GM18505 (cell line): ENCODE measurements around the gene SLC35F4.
"Not testable (repeated sequence)": the region's sequence is repeated elsewhere in the genome, so short reads cannot be mapped to it uniquely, and the experiment has no call there.

Source experiments
- ATAC-seq: cut with Tn5 transposase; IDR thresholded peaks from one replicate; pipeline ENCODE4 v1.9.1; 2021; ENCODE audit not compliant: unreplicated experiment
- POLR2A ChIP-seq: IDR thresholded peaks from 4 replicates; pipeline ENCODE4 v1.6.1; 2011; ENCODE audit warnings: borderline replicate concordance; ENCODE audit not compliant: insufficient read depth, insufficient read length; ENCODE audit errors: extremely low read depth

Gene SLC35F4

GRCh38 chr14:57811998-57812546, 53.8 kb downstream of the SLC35F4 start:
- TF ChIP-seq POLR2A: no peak
- no peak for ATAC-seq

GRCh38 chr14:57809808-57810207, 56.1 kb downstream of the SLC35F4 start:
- ATAC-seq: no peak

DNA sequence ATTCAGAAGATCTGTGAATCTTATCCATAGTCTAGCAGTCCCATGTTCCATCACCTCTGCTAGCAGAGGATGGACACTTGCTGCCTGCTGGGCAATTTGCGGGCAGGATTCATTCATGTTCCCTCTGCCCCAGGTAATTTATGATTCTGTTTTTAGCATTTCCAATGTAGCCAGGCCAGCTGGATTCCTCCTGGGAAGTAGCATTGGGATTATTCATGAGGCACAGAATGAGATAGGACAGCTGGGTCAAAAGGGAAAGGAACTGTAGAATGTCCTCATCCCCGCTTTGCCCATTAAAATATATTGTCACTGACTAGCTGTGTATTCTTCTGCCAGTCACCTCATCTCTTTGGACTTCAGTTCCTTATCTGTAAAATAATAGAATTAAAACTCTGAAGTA, 68.7 kb downstream of the SLC35F4 start:
- no peak for TF ChIP-seq POLR2A
- ATAC-seq: no peak

More at GRCh38 chr14:57809808-57810207, 56.1 kb downstream of the SLC35F4 start:
- TF ChIP-seq POLR2A: no peak

GRCh38 chr14:57796556-57796955, 69.3 kb downstream of the SLC35F4 start:
- TF ChIP-seq POLR2A: no peak
- ATAC-seq: no peak

GRCh38 chr14:57785058-57785457, 80.8 kb downstream of the SLC35F4 start:
- ATAC-seq: no peak
- TF ChIP-seq POLR2A: no peak

- no peak for ATAC-seq
- TF ChIP-seq POLR2A: no peak
Observed at GRCh38 chr14:57771801-57772200, 94.1 kb downstream of the SLC35F4 start.

DNA sequence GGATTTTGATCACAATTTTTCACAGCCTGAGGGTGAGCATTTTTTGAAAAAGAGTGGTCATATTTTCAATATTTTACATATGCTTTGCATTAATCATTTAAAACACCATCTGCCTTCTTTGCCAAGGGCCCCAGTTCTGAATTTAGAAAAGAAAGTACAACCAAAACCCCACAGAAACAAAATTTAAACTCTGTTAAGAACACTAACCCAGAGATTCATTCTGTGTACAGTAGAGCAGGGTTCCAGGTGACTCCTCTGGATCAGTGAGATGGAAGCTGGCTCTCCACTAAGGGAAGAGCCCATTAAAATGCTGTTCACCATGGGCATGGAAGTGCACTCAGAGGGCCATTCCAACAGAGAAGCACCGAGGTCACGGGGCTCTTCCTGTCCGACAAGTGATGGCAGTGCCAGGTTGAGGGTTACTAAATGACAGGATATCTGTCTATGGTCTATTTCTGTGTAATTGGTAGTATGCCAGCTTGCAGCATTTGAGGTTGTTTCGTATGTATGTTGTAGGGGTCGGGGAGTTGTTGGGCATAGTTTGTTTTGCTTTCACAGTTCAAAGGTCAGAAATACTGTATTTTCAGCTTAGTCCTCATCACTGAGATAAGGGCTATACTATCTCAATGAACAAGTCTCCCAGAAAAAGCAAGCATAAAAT, 95.9 kb downstream of the SLC35F4 start:
- ATAC-seq: no peak
- TF ChIP-seq POLR2A: no peak

DNA sequence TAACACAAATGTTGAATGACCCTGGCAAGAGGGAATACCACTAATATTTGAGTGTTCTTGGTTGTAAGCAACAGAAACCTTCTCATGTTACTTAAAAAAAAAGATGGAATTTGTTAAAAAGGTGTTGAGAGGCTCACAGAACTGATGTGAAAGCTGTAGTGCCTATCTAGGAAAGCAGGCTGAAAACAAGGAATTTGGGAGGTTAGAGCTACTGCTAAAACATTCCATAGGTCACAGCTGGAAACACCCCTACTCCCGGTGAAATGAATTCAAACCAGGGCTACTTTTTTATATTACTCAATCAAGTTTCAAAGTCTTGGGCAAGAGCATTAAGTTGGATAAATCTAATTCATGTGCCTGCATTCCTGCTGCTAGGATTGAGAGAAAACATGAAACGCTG, 104.1 kb downstream of the SLC35F4 start:
- TF ChIP-seq POLR2A: no peak
- ATAC-seq: no peak

DNA sequence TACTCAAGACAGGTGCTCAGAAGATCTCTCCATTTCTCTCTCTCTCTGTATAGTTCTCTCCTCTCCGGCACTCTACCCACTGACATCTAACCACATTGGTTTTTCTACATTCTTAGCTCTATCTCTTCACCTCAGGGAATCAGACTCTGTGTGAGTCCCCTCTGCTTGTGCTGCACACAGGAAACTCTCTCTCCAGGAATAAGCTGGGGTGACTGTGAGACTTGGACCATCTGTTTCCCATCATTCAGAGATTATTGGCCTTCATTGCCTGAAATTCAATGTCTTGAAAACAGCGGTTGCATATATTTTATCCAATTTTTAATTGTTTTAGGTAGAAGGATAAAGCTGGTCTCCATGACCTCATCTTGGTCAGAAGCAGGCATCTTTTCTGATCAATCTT, 105.0 kb downstream of the SLC35F4 start:
- ATAC-seq: no peak
- no peak for TF ChIP-seq POLR2A

- no peak for TF ChIP-seq POLR2A
- ATAC-seq: no peak
Observed at GRCh38 chr14:57755018-57755521, 110.8 kb downstream of the SLC35F4 start.

DNA sequence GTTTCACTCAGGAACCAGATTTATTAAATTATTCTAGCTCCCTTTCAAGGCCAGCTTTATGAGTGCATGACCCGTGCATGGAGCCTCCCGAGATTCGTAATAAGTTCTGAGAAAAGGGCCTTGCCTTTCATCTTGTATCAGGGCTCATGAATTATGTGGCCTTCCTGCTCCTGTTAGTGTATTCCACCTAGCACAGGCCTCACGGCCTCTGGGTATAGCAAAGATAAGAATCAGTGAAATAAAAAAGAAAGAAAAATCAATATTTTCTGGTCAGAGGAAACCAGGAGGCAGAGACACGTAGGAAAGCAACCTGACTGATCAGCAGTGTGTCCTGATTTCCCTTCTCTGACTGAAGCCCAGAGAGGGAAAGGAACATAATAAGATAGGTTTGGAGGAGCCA, 111.4 kb downstream of the SLC35F4 start:
- ATAC-seq: no peak
- TF ChIP-seq POLR2A: no peak

DNA sequence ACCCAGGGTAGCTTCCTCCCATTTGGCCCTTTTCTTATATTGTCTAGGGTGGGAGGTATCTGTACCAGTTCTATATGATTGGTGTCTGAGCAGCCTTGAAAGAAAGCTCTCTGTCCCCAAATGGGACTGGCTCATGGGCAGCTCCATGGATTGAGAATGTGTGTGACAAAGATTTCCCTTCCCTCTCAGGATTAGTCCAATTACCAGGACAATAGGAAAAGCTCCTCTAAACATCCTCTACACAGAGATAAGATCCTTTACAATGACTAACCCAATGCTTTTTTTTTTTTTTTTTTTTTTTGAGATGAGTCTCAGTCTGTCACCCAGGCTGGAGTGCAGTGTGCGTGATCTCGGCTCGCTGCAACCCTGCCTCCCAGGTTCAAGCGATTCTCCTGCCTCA, 112.1 kb downstream of the SLC35F4 start:
- no peak for TF ChIP-seq POLR2A
- no peak for ATAC-seq

GRCh38 chr14:57752142-57752695, 113.7 kb downstream of the SLC35F4 start:
- ATAC-seq: not testable (repeated sequence)

DNA sequence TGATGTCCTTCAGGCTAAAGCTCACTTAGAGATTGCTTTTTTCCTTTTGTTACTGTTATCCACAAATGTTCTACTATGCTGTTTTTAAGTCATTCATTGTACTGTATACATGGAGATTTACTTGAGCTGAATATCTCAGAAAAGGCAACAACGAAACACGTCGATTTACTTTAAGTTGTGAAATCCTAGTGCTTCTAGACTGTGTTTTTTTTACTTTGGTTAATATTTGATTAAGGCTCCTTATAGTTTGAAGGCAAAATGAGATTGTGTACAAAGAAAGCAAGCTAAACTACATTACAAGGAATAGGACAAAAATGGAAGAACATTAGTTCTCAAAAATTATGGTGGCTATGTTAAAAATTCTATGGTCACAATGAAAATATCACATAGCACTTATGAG, 114.5 kb downstream of the SLC35F4 start:
- ATAC-seq: no peak
- no peak for TF ChIP-seq POLR2A
